ENCODE results near the gene PLPP4. TPM values are rescaled to one million over a fixed set of nuclear protein-coding genes. Genes with fewer than 3 reads are reported as not detected.

The PLPP4 gene
- total RNA-seq, 3 donors from 2014 or later: not detected

DNA sequence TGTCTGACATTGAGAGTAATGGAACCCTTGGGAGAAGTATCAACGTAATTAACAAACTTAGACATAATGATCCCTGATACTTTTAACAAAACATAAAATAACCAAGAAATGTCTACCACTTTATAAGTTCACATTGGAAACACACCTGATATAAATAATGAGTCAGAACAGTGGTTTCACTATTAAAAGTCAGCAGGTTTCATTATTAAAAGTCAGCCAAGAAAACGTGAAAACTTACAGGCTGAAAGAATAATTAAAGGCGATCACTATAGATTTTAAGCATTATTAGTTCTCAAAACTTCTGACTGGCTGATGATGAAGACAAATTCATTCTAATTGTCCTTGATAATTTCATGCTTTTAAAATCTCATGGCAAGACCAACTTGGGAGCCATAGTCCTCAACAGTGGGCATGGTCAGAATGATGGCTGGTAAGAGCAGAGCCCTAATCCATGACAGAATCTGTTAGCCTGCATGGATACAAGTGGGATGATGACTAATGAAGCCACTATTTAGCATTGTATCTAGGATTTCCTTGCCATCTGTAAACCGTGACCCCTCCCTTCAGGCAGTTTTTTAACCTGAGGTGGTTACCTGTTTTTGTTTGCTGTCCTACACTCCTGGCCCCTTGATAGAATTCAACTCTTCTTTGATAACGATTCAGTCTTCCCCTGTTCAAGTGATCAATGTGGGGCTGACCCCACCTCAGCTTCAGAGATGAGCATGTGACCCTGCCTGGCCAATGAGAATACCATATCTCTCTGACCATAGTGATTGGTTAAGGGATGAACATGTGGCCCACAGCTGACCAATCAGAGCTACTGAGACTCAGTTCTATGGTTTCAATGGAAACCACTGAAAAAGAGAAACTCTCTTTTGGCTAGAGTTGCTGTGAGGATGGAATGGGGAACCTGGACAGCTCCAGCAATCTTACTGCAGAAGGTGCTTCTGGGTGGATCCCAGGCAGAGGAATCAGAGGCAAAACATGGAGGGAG is 151.0 kb downstream of the PLPP4 start:
- no peaks in the 10 kb centered on the region for H3K4me1 ChIP-seq
- no peak overlapping the region for H3K27ac ChIP-seq
- TF ChIP-seq POLR2A (IDR thresholded peaks at IDR 0.05): no peak
- TF ChIP-seq POLR2AphosphoS5 (IDR thresholded peaks at IDR 0.05): no peak
- TF ChIP-seq, protein P1, sequence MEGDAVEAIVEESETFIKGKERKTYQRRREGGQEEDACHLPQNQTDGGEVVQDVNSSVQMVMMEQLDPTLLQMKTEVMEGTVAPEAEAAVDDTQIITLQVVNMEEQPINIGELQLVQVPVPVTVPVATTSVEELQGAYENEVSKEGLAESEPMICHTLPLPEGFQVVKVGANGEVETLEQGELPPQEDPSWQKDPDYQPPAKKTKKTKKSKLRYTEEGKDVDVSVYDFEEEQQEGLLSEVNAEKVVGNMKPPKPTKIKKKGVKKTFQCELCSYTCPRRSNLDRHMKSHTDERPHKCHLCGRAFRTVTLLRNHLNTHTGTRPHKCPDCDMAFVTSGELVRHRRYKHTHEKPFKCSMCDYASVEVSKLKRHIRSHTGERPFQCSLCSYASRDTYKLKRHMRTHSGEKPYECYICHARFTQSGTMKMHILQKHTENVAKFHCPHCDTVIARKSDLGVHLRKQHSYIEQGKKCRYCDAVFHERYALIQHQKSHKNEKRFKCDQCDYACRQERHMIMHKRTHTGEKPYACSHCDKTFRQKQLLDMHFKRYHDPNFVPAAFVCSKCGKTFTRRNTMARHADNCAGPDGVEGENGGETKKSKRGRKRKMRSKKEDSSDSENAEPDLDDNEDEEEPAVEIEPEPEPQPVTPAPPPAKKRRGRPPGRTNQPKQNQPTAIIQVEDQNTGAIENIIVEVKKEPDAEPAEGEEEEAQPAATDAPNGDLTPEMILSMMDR (IDR thresholded peaks at IDR 0.05): no peak
- H3K36me3 ChIP-seq: no peaks in the 10 kb centered on the region
- peaks cover 0 to 5% of the 10 kb centered on the region in 2 donors for H3K9me3 ChIP-seq
- H3K27me3 ChIP-seq: no peaks in the 10 kb centered on the region
- no peak for DNase-seq (ENCODE audit: low spot score in 2 of 2)
- intact Hi-C loops (cut with DNase I; ENCODE audit: low total_unique reads): no loop called here
- no peak overlapping the region for H3K4me3 ChIP-seq

DNA sequence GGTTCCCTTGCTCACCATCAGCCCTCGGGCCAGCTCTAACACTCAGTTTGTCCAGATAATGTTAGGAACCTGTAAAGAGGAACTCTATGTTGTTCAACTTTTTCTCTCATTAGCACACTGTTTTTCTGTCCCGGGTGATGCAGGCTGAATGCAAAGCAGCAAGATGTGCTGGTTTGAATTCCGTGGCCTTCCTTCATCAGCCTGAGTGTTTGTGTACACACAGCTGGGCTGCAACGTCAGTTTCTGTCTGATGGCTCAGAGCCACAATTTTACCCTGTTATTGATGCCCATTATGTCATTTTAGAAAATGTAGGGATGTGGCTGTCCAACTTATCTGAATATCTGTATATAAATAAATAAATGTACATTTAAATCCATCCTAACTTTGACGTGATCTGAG is 152.0 kb downstream of the PLPP4 start:
- TF ChIP-seq POLR2A (IDR thresholded peaks at IDR 0.05) (no peak), POLR2AphosphoS5 (IDR thresholded peaks at IDR 0.05) (no peak)
- TF ChIP-seq, protein P1 (IDR thresholded peaks at IDR 0.05): no peak
- no peak for DNase-seq (ENCODE audit: low spot score in 2 of 2)
- Histone ChIP-seq H3K9me3 (no peaks in the 10 kb centered on the region), H3K4me3 (no peak overlapping the region), H3K4me1 (no peaks in the 10 kb centered on the region), H3K27ac (no peak overlapping the region), H3K36me3 (no peaks in the 10 kb centered on the region), H3K27me3 (no peaks in the 10 kb centered on the region)
- intact Hi-C loops (cut with DNase I; ENCODE audit: low total_unique reads): no loop called here

DNA sequence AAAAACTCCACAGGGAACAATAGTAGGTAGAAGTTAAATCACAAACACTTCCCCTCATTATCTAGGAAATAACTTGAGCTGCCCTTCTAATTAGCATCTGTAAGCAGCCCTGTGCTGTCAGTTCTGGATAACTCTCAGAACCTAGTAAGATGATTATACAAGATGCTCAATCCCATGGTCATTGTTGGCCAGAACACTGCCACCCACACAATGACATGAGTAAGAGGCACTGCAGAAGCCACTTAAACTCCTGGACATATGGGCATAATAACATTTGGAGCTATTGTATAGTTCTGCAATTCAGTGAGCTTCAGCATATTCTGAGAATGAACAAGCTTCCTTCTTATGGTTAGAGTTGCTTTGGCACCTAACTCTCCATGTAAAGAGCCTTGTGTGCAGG is 153.8 kb downstream of the PLPP4 start:
- TF ChIP-seq POLR2AphosphoS5 (IDR thresholded peaks at IDR 0.05) (no peak), POLR2A (IDR thresholded peaks at IDR 0.05) (no peak)
- TF ChIP-seq, protein P1 (IDR thresholded peaks at IDR 0.05): no peak
- H3K4me1 ChIP-seq: no peaks in the 10 kb centered on the region
- H3K9me3 ChIP-seq: peaks cover 0 to 2% of the 10 kb centered on the region in 2 donors
- H3K27me3 ChIP-seq: no peaks in the 10 kb centered on the region
- no peak for DNase-seq (ENCODE audit: low spot score in 2 of 2)
- intact Hi-C loops (cut with DNase I; ENCODE audit: low total_unique reads): no loop called here
- H3K4me3 ChIP-seq: no peak overlapping the region
- no peaks in the 10 kb centered on the region for H3K36me3 ChIP-seq
- H3K27ac ChIP-seq: no peak overlapping the region

DNA sequence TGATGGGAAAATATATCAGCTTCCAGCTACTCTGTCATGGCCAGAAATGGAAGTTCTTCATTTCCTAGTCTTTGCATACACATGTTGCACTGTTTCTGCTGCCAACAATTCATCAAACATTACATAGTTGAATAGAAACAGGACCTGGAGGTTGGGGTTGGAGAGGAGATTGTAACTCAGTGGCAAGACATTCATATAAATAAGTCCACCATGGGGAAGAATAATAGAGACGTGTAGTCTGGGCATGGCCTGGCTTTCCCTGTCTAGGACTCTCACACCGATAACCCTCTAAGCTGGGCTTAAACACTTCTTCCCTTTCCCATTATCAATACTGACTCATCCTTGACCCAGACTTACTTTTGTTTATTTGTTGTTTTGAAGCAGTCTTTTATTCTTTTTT is 155.7 kb downstream of the PLPP4 start:
- no peak overlapping the region for H3K27ac ChIP-seq
- no peak for DNase-seq (ENCODE audit: low spot score in 2 of 2)
- TF ChIP-seq, protein P1 (IDR thresholded peaks at IDR 0.05): no peak
- TF ChIP-seq POLR2AphosphoS5 (IDR thresholded peaks at IDR 0.05): no peak
- TF ChIP-seq POLR2A (IDR thresholded peaks at IDR 0.05): no peak
- no peaks in the 10 kb centered on the region for H3K36me3 ChIP-seq
- no peaks in the 10 kb centered on the region for H3K4me1 ChIP-seq
- H3K9me3 ChIP-seq: peaks cover 0 to 13% of the 10 kb centered on the region in 2 donors
- intact Hi-C loops (cut with DNase I; ENCODE audit: low total_unique reads): no loop called here
- no peaks in the 10 kb centered on the region for H3K27me3 ChIP-seq
- H3K4me3 ChIP-seq: no peak overlapping the region

DNA sequence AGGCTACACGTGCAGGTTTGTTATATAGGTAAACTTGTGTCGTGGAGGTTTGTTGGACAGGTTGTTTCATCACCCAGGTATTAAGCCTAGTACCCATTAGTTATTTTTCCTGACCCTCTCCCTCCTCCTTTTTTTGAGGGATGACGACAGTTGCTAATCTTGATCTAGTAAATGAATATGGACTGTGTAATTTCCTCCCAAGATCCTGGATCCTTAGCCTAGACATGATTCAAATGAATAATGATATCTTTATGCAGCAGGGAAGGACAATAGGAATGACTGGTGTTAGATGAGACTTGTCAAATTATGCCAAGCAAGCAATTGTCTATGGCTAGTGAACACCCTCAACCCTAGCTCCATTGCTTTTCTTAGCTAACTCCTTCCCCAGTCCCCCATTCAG is 156.2 kb downstream of the PLPP4 start:
- H3K9me3 ChIP-seq: peaks cover 0 to 13% of the 10 kb centered on the region in 2 donors
- DNase-seq (ENCODE audit: low spot score in 2 of 2): no peak
- H3K36me3 ChIP-seq: no peaks in the 10 kb centered on the region
- no peak overlapping the region for H3K27ac ChIP-seq
- H3K4me3 ChIP-seq: no peak overlapping the region
- H3K4me1 ChIP-seq: no peaks in the 10 kb centered on the region
- H3K27me3 ChIP-seq: no peaks in the 10 kb centered on the region
- intact Hi-C loops (cut with DNase I; ENCODE audit: low total_unique reads): no loop called here
- TF ChIP-seq, protein P1 (IDR thresholded peaks at IDR 0.05): no peak
